ENCODE results near the gene BRF1.
"Not testable (repeated sequence)": the region's sequence is repeated elsewhere in the genome, so short reads cannot be mapped to it uniquely, and the experiment has no call there.

Gene BRF1, protein sequence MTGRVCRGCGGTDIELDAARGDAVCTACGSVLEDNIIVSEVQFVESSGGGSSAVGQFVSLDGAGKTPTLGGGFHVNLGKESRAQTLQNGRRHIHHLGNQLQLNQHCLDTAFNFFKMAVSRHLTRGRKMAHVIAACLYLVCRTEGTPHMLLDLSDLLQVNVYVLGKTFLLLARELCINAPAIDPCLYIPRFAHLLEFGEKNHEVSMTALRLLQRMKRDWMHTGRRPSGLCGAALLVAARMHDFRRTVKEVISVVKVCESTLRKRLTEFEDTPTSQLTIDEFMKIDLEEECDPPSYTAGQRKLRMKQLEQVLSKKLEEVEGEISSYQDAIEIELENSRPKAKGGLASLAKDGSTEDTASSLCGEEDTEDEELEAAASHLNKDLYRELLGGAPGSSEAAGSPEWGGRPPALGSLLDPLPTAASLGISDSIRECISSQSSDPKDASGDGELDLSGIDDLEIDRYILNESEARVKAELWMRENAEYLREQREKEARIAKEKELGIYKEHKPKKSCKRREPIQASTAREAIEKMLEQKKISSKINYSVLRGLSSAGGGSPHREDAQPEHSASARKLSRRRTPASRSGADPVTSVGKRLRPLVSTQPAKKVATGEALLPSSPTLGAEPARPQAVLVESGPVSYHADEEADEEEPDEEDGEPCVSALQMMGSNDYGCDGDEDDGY

DNA sequence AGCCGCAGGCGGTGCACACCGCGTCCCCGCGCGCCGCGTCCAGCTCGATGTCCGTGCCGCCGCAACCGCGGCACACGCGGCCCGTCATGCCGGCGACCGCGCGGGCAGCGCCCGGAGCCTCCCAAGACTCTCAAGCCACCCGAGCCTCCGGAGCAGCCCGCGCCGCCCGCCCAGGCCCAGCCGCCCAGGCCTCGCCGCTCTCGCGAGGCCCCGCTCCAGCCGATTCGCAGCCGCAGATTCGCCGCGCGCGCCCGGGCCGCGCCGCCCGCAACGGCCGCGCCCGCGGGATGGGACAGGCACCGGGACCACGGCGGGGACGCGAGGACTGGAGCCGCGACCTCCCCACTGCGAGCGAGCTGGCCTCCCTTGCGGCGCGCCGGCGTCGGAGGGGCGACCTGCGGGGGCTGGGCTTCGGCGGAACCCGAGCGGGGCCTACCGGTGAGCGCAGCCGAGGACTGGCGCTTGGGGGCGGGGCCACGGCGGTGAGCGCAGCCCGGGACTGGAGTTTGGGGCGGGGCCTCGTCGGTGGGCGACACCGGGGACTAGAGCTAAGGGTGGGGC lies at the start of gene BRF1:
BRF1 (minus strand) TSS at position 460 of the 561 bp plus-strand sequence; CDS start at position 88, 372 bp downstream.
- DNase-seq (ENCODE audit: low spot score) = peak; percentile 90

DNA sequence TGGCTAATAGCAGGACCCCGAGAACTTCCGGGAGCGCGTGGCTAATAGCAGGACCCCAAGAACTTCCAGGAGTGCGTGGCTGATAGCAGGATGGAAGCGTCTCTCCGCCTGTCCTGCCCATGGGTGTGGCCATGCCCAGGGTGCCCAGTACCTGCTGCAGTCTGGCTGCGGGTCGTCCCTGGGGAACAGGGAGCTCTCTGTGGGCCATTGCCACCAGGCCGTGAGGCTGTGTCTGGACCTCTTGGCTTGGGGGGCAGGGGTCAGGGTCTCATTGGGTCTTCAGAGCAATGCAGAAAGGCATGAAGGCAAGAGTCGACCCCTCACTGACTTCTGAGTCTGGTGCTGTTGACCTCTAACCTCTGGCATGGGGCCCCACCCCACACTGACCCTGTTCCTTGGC lies 49.2 kb upstream of the BRF1 start:
- no peak for DNase-seq (ENCODE audit: low spot score)

DNA sequence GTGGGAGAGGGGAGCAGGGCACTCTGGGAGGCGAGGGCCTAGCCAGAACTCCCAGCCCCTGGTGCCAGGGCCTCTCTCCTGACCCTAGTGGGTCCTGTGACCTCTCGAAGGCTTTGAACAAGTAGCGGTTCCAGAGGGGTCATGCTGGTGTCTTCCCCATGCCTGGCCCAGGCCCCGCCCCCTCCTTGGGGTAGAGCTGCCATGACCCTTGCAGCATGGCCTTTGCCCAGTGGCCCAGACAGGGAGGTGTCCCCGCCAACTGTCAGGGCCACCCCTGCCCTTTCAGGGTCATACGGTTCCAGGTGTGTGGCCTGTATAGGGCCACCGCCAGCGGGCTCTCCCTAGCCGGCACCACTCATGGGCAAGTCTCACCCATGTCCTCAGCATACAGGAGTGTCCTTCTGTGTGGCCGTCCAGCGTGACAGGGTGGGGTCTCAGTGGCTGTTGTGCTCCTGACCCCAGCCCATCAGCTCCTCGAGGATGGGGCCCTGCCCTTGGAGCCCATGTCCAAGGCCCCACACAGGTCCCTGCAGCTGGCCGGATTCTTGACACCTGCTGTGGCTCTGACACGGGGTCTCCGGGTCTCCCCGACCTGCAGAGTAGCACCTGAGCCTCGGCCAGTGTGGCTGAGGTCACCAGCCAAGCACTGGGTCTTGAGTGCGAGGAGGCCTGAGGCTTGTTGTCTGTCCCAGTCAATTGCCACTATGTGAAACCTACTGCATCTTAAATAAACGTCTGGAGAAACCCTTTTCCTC lies 48.3 kb upstream of the BRF1 start:
- DNase-seq (ENCODE audit: low spot score) = no peak

DNA sequence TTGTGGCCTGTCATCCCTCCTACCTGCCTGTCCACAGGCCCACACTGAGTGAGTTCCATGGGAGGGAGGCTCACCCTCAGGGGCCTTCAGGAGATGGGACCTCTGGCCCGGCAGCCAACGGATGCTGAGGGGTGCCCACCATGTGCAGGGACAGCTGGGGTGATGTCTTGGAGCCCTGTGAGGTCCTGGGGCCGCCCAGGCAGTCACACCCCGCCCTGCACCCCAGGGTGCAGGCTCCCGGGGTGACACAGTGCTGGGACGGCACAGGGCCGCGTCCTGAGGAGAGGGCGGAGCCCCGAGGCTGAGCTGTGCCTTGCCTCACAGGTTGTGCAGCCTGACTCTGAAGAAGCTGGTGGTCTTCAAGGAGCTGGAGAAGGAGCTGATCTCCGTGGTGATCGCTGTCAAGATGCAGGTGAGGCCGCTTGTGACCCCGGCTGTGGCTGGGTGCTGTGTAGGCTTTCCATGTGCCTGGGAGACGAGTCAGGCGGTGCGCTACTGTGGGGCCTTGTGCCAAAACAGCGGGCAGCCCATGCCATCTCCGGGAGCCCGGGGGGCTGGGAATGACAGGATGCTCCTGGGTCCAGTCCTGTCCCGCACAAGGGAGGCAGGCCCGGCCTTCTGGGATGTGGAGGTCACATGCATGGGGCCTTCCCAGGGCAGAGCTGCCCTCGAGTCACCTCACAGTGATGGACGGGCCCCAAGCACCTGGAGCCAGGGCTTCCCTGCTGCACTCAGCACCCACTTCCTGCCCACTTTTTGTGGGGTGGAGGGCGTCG lies 47.6 kb upstream of the BRF1 start:
- DNase-seq (ENCODE audit: low spot score) = no peak

DNA sequence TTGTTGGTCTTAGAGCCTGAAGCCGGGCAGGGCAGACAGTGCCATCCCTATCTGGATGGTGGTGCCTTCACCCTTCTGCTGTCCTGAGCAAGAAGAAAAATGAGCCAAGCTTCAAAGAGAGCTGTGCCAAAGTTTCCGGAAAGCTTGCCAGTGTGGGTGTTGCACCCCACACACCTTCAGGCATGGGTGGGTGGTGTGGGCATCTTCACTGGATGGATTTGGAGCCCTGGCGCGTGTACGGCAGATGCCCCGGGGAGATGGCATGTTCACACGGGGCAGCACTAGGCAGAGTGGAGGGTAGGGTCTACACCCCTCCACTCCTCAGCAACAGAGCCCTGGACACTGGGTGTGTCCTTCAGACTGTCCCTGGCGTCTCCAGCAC lies 46.8 kb upstream of the BRF1 start:
- no peak for DNase-seq (ENCODE audit: low spot score)

DNA sequence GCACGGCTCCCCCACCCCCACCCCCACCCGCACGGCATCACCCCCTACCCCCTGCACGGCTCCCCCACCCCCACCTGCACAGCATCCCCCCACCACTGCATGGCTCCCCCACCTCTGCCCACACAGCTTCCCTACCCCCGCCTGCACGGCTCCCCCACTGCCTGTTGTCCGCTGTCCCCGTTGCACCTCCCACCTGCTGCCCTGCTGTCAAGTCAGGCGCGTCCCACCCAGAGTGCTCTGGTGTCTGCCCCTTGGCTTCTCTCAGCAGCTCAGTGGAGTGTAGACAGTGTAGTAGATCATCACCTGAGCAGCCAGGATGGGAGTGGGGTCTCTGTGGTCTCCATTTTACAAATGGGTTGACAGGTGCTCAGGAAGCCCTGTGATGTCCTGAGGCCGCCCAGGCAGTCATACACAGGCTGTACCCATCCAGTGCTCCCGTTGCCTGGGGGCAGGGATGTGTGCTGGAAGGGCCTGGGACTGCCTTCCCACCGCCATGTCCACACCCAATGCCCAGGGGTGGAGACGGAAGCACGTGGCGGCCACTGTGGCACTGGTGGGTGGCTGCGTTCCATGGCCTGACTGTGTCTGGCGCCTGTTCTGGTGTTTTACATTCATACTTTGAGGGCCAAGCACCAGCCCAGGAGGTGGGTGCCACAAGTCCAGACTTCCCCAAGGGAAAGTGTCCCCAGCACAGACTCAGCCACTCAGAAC lies 46.2 kb upstream of the BRF1 start:
- no peak for DNase-seq (ENCODE audit: low spot score)

DNA sequence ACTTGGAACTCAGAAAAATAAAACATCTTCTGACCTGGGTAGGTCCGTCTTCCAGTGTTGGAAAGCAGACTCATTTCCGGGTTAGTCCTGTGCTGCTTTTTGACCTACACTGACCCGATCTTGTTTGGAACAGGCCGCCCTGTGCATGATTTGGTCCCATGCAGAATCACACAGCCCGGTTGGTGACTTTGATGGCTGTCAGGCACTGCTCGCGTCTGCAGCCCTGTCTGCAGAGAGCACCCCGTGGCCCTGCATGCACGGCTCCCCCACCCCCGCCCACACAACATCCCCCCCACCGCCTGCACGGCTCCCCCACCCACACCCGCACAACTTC lies 45.4 kb upstream of the BRF1 start:
- DNase-seq (ENCODE audit: low spot score) = no peak

DNA sequence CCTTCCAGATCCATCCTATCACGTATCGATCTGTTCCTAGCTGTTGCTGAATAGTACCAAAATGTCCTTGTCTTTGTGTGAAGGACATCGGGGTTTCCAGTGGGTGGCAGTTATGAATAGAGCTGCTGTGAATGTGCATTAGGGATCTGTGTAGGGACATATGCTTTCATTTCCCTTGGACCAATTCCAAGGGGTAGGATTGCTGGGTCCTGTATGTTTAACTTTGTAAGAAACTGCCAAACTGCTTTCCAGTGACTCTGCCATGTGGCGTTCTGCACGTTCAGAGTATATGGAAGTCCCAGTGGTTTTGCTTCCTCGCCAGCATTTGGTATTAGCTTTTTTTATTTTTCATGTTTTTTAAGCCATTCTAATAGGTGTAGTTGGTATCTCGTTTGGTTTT lies 42.4 kb upstream of the BRF1 start:
- DNase-seq (ENCODE audit: low spot score) = no peak

DNA sequence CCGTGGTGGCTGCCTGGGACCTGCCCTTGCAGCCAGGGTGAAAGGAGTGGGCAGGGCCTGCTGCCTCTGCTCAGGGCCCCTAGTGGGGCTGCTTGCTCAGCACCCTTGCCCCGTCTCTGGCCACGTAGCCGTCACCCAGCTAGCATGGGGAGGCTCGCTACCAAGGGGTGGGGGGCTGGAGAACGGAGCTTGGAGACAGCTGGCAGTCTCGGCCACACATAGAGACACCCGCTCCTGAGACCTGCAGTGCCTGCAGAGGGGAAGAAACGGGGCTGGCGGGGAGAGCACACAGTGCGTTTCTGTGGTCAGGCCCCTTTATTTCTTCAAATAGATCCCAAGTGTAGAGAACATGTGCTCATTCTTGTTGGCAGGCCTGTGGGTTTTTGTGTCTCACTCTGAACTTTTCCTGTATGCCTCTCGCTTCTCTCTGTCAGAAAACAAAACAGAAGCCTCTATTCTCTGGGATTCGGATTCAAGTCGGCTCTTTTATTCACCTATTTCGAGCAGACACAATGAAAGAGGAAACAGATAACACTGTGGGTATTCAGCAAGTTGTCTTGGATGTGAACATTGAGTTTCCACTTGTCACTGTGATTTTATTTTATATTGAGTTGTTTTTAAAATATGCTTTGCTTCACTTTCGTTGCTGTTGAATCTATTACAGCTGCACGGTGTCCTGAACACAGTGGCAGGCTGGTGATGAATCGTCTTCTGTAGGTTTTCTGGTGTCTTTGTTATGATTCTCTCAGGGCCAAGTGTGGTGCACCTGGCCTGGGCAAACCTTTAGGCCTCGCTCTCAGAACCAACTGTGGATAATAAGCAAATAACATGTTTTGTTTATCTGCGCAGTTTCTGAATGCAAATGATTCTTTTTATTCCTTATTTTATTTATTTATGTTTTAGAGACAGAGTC lies 40.3 kb upstream of the BRF1 start:
- peak; percentile 55 for DNase-seq (ENCODE audit: low spot score)

DNA sequence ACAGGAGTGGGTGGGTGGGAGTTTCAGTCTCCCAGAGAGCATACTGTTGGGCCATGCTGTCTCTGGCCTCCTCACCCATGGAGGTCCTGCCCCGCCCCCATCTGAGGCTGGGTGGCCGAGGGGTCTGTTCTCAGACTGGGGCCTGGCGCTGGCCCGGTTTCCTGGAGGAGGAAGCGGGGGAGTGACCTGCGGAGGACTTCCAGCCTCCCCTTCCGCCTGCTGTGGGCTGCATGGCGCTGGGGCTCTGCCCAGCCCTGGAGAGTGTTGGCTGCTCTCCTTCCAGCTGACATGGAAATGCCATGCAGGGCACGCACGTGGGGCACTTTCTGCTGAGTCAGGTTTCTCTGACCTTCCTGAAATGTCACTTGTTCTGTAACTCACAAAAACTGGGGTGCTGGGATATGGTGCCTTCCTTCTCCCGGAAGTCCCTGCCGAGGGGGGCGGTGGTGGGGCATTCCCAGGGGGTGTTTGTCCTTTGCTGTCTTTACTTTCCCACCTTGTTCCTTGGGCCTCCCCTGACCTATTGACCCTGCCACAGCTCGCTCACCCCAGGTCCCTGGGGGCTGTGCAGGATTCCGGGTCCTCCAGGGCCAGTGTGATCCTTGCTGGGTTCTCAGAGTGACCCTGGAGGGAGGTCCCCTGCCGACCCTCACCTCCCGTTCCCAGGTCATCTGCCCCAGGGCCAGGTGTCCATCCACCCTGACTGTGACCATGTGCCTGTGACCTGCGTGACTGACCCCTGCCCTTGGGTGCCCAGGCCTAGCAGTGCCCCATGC lies 37.4 kb upstream of the BRF1 start:
- DNase-seq (ENCODE audit: low spot score) = no peak

DNA sequence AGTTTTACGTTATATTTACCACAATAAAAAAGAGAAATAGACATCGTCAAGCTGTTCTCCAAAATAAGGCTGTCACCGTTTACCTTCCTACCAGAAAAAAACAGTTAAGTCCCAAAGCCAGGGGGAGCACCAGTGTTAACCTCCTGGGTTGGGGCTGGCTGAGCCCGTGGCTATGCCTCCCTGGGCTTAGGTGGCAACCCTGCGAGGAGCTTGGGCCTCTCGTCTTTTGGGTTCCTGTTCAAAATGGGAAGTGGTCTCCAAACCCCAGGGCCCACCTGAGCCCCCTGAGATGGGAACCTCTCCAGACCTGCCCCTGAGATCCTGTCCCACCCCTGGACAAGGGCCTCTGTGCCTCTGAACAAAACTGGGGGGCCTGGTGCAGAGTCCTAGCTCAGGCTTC lies 36.6 kb upstream of the BRF1 start:
- DNase-seq (ENCODE audit: low spot score) = no peak

DNA sequence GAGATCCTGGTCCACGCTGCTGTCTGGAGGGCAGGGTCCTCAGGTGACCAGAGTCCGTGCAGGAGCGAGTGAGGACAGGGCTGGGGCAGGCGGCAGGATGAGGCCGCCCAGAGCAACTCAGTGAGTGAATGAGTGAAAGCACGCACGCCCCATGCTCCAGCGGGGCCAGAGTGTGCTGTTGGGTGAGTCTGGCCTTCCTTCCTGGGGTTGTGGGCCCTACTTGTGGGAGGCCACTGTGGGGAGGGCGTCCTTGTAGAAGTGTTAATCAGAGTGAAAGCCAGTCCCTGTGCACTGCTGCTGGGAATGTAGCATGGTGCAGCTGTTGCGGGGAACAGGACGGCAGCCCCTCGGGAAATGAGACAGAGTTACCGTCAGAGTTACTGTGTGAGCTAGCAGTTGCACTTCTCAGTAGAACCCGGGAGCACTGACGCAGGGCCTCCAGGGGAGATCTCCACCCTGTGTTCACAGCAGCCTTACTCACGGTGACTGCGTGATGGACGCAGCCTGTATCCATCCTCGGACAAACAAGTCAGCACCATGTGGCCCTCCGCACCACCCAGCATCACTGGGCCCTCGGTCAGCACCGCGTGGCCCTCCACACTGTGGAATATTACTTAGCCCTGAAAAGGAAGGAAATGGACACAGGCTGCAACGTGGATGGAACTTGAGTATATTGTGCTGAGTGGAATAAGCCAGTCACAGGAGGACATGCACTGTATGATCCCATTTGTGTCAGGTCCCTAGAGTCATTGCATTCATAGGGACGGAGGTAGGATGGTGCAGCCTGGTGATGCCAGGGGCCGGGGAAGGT lies 35.9 kb upstream of the BRF1 start:
- no peak for DNase-seq (ENCODE audit: low spot score)

DNA sequence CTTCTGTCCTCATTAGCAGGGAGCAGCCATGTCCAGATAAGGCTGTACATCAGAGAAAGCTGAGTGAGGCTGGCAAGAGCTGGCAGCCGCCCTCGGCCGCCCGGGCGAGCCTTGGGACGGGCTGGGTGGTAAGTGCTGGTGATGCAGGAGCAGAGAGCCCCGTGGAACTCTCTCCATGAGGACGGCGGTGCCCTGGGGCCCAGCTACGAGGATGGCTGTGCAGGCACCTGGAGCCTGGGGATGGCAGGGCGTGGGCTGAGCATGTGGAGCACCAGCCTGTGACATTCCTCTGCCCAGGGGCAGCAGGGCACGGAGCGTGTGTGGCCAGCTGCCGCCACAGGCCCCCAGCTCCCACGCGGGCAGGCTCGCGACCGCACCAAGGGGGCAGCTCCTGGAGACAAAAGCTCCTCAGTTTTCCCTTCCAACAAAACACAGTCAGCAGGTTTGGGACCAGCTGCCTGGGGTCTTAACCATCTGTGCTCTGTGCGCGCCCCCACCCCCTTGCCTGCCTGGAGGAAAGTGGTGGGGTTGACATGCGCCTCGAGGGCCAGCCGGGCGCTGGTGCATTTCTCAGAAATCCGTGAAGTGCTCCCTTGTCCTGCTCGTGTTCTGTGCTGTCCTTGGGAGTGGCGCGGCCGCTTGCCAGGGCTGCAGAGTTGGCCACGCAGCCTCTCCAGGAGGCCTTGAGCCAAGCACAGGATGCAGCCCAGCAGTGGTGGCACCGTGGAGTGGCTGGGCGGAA lies 35.1 kb upstream of the BRF1 start:
- peak; percentile 58 for DNase-seq (ENCODE audit: low spot score)

DNA sequence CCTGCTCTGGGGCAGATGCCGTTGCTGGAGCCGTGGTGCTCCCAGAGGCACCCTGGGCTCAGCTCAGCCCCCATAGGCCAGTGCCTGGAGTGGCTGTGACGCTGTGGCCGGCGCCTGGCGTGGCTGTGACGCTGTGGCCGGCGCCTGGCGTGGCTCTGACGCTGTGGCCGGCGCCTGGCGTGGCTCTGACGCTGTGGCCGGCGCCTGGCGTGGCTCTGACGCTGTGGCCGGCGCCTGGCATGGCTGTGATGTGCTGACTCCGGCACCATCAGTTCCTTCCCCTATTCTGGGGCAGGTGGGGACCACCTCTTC lies 34.4 kb upstream of the BRF1 start:
- not testable (repeated sequence) for DNase-seq (ENCODE audit: low spot score)

DNA sequence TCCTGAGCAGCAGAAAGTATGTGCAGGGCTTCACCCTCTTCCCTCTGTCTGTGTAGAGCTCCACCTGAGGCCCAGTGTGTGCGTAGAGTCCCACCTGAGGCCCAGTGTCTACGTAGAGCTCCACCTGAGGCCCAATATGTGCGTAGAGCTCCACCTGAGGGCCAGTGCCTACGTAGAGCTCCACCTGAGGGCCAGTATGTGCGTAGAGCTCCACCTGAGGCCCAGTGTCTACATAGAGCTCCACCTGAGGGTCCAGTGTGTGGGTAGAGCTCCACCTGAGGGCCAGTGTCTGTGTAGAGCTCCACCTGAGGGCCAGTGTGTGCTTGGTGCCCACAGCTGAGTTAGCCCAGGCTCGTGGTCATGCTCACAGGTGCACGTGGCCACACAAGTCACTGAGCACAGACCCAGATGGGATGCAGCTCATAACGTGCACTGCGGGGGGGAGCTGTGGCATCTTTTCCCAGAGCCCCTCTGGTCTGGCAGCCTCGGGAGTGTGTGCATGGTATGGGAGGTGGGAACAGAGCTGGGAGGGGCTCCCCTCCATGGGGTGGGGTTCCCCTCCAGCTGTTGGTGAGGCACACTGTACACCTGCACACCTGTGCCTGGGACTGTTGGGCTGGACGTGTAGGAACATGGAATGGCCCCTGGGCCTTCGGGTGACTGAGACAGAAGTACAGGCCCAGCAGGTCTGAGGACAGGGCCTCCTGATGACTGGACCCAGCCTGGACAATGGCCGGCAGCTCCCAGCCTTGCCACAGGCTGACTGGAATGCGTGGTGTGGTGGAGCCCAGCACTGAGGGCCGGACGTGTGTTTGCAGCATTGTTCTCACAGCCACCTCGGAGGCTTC lies 33.8 kb upstream of the BRF1 start:
- DNase-seq (ENCODE audit: low spot score) = no peak

DNA sequence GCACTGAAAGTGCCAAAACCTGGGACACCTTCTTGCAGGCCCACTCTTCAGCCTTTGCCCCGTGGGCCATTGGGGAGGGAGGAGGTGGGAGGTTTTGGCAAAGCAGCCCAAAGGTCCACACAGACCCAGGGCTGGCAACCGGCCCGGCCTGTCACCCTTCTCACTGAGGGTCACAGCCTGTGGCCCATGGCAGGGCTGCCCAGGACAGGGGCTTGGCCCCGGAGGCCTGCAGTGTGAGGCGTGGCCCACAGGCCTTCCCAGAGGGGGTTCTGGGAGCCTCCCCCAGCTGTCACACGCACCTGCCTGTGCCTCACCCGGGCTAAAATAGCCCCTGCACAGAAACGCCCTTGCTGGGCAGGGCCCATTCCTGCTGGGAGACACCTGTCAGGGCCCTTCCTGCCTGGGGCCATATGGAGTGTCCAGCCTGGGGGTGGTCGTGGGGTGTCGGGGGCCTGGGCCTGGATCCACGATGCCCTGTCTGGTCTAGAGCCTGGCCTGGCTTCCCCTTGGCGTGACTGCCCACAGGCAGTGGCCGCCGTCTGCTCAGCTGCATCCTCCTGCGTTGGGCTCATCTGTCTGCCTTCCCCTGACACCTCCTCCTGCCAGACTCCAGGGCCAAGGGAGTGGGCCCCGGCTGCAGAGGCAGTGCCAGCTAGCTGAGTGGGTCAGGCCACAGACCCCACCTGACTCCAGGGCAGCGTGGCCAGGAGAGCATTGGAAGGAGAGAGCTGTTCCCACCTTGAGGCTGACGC lies 33.0 kb upstream of the BRF1 start:
- no peak for DNase-seq (ENCODE audit: low spot score)

All from putamen (tissue), 1 donor.